OCI-LY7 (cell line): ENCODE results near the gene ARHGAP26.

Experiments used
- EZH2phosphoT487 ChIP-seq: fragments of 200-600 bp; sonication (generic); IDR thresholded peaks from 2 replicates; pipeline ENCODE4 v1.6.1; 2018; ENCODE audit warnings: low read depth, borderline replicate concordance, mild to moderate bottlenecking, mixed run types, antibody characterized with exemption, low read length, moderate library complexity, mixed read lengths
- TF ChIP-seq, protein P1 (sequence below): fragments of 200-600 bp; sonication (generic); conservative IDR thresholded peaks from 2 replicates; pipeline ENCODE4 v1.5.1; 2014; ENCODE audit warnings: mild to moderate bottlenecking, antibody characterized with exemption, low read length, moderate library complexity, mixed read lengths

DNA sequence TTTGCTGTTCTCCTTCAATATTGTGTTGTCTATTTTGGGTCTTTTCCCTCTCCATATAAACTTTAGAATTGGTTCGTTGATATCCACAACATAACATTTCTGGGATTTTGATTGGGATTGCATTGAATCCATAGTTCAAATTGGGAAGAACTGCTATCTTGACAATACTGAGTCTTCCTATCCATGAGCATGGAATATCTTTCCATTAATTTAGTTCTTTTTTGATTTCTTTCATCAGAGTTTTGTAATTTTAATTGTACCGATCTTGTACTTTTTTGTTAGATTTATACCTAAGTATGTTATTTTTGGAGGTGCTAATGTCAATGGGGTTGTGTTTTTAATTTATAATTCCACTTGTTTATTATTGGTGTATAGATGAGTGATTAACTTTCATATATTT is 498.2 kb downstream of the ARHGAP26 start:
- TF ChIP-seq EZH2phosphoT487 = no peak
- TF ChIP-seq, protein P1, sequence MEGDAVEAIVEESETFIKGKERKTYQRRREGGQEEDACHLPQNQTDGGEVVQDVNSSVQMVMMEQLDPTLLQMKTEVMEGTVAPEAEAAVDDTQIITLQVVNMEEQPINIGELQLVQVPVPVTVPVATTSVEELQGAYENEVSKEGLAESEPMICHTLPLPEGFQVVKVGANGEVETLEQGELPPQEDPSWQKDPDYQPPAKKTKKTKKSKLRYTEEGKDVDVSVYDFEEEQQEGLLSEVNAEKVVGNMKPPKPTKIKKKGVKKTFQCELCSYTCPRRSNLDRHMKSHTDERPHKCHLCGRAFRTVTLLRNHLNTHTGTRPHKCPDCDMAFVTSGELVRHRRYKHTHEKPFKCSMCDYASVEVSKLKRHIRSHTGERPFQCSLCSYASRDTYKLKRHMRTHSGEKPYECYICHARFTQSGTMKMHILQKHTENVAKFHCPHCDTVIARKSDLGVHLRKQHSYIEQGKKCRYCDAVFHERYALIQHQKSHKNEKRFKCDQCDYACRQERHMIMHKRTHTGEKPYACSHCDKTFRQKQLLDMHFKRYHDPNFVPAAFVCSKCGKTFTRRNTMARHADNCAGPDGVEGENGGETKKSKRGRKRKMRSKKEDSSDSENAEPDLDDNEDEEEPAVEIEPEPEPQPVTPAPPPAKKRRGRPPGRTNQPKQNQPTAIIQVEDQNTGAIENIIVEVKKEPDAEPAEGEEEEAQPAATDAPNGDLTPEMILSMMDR = no peak
